ENCODE results near the gene ANXA5.

DNA sequence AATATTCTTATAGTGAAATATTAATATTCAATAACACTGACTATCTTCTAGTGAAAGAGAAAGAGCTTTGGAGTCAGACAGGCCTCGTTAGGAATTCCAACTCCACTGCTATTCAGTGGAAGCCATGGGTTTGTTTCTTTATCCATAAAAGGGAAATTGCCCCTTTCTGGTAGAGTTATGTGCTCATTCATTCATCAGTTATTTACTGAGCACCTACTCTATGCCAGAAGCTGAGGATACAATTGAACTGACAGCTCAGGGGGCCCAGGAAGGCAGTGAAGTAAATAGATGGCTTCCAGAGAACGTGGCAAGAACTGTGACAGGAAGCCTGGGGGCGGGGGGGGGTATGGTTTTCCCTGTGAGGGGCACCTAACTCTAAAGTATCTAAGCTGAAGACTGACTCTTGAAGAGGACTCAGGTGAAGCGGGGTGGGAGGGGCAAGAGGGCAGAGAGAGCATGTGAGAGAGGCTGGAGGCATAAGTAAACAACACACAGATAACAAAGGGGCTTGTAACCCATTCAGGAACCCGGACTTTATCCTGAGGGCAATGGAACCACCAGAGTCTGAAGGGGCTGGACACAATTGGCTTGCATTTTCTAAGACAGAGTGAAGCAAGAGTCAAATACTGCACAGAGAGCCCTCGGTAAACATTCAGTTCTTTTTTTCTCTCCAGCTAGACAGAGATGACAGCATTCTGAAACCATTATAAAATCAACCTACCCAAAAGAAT lies 20.3 kb downstream of the ANXA5 start:
- TF ChIP-seq, protein P1, sequence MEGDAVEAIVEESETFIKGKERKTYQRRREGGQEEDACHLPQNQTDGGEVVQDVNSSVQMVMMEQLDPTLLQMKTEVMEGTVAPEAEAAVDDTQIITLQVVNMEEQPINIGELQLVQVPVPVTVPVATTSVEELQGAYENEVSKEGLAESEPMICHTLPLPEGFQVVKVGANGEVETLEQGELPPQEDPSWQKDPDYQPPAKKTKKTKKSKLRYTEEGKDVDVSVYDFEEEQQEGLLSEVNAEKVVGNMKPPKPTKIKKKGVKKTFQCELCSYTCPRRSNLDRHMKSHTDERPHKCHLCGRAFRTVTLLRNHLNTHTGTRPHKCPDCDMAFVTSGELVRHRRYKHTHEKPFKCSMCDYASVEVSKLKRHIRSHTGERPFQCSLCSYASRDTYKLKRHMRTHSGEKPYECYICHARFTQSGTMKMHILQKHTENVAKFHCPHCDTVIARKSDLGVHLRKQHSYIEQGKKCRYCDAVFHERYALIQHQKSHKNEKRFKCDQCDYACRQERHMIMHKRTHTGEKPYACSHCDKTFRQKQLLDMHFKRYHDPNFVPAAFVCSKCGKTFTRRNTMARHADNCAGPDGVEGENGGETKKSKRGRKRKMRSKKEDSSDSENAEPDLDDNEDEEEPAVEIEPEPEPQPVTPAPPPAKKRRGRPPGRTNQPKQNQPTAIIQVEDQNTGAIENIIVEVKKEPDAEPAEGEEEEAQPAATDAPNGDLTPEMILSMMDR (IDR thresholded peaks at IDR 0.05 in 4 of 5, conservative IDR thresholded peaks at IDR 0.05 in 1 of 5): no peak
- TF ChIP-seq POLR2A (IDR thresholded peaks at IDR 0.05): no peak
